ENCODE data around the gene MAPRE3.

GRCh38 chr2:26945991-26946750 lies 24.3 kb upstream of the MAPRE3 start:
- TF ChIP-seq CTCF (IDR thresholded peaks at IDR 0.05) = no peak
- TF ChIP-seq POLR2A (IDR thresholded peaks at IDR 0.05) = no peak
